Measurements from ENCODE around the gene MRPL23.

GRCh38 chr11:2002042-2002776 lies 55.1 kb downstream of the MRPL23 start:
- TF ChIP-seq CTCF (IDR thresholded peaks at IDR 0.05), result no peak
- no peak for TF ChIP-seq POLR2AphosphoS5 (IDR thresholded peaks at IDR 0.05)
